ENCODE results near the gene TNFRSF25.
"Not testable (repeated sequence)": the region's sequence is repeated elsewhere in the genome, so short reads cannot be mapped to it uniquely, and the experiment has no call there.

Gene TNFRSF25

GRCh38 chr1:6453895-6454855, 11.8 kb downstream of the TNFRSF25 start:
- H3K27ac ChIP-seq (ENCODE audit: low read depth, low read length); H3K9ac ChIP-seq (ENCODE audit: low read length); H3K4me1 ChIP-seq (ENCODE audit: insufficient read depth, low read length); H3K9me3 ChIP-seq (ENCODE audit: low read length); H3K4me3 ChIP-seq (ENCODE audit: low read depth in 1 of 2, low read length in 2 of 2); H3K36me3 ChIP-seq (ENCODE audit: insufficient read depth, low read length): not testable (repeated sequence)
- H3K27me3 ChIP-seq (ENCODE audit: control insufficient read depth in 1 of 2, insufficient read depth in 2 of 2, low read length in 2 of 2) = peaks cover 12 to 43% of the 10 kb centered on the region in 2 donors

GRCh38 chr1:6450943-6451373, 15.0 kb downstream of the TNFRSF25 start:
- Histone ChIP-seq H3K9me3 (ENCODE audit: low read length) (no peaks in the 10 kb centered on the region), H3K4me1 (ENCODE audit: insufficient read depth, low read length) (no peaks in the 10 kb centered on the region), H3K27ac (ENCODE audit: low read depth, low read length) (no peak overlapping the region), H3K4me3 (ENCODE audit: low read depth in 1 of 2, low read length in 2 of 2) (no peak overlapping the region), H3K9ac (ENCODE audit: low read length) (no peak overlapping the region), H3K36me3 (ENCODE audit: insufficient read depth, low read length) (no peaks in the 10 kb centered on the region), H3K27me3 (ENCODE audit: control insufficient read depth in 1 of 2, insufficient read depth in 2 of 2, low read length in 2 of 2) (peaks cover 18 to 67% of the 10 kb centered on the region in 2 donors)

GRCh38 chr1:6450486-6450885, 15.5 kb downstream of the TNFRSF25 start:
- H3K36me3 ChIP-seq (ENCODE audit: insufficient read depth, low read length); H3K4me3 ChIP-seq (ENCODE audit: low read depth in 1 of 2, low read length in 2 of 2); H3K9ac ChIP-seq (ENCODE audit: low read length); H3K27ac ChIP-seq (ENCODE audit: low read depth, low read length); H3K4me1 ChIP-seq (ENCODE audit: insufficient read depth, low read length); H3K9me3 ChIP-seq (ENCODE audit: low read length): not testable (repeated sequence)
- peaks cover 18 to 64% of the 10 kb centered on the region in 2 donors for H3K27me3 ChIP-seq (ENCODE audit: control insufficient read depth in 1 of 2, insufficient read depth in 2 of 2, low read length in 2 of 2)

GRCh38 chr1:6450005-6450450, 15.9 kb downstream of the TNFRSF25 start:
- Histone ChIP-seq H3K9me3 (ENCODE audit: low read length) (no peaks in the 10 kb centered on the region), H3K4me1 (ENCODE audit: insufficient read depth, low read length) (no peaks in the 10 kb centered on the region), H3K27ac (ENCODE audit: low read depth, low read length) (no peak overlapping the region), H3K27me3 (ENCODE audit: control insufficient read depth in 1 of 2, insufficient read depth in 2 of 2, low read length in 2 of 2) (peaks cover 18 to 62% of the 10 kb centered on the region in 2 donors), H3K4me3 (ENCODE audit: low read depth in 1 of 2, low read length in 2 of 2) (no peak overlapping the region), H3K36me3 (ENCODE audit: insufficient read depth, low read length) (no peaks in the 10 kb centered on the region), H3K9ac (ENCODE audit: low read length) (no peak overlapping the region)

GRCh38 chr1:6448749-6449631, 17.0 kb downstream of the TNFRSF25 start:
- Histone ChIP-seq H3K4me3 (ENCODE audit: low read depth in 1 of 2, low read length in 2 of 2) (no peak overlapping the region), H3K4me1 (ENCODE audit: insufficient read depth, low read length) (no peaks in the 10 kb centered on the region), H3K9ac (ENCODE audit: low read length) (no peak overlapping the region), H3K27ac (ENCODE audit: low read depth, low read length) (no peak overlapping the region), H3K9me3 (ENCODE audit: low read length) (no peaks in the 10 kb centered on the region), H3K27me3 (ENCODE audit: control insufficient read depth in 1 of 2, insufficient read depth in 2 of 2, low read length in 2 of 2) (peaks cover 18 to 62% of the 10 kb centered on the region in 2 donors), H3K36me3 (ENCODE audit: insufficient read depth, low read length) (no peaks in the 10 kb centered on the region)

GRCh38 chr1:6447818-6448748, 17.9 kb downstream of the TNFRSF25 start:
- Histone ChIP-seq H3K4me3 (ENCODE audit: low read depth in 1 of 2, low read length in 2 of 2) (no peak overlapping the region), H3K9ac (ENCODE audit: low read length) (no peak overlapping the region), H3K27me3 (ENCODE audit: control insufficient read depth in 1 of 2, insufficient read depth in 2 of 2, low read length in 2 of 2) (peaks cover 18 to 62% of the 10 kb centered on the region in 2 donors), H3K9me3 (ENCODE audit: low read length) (no peaks in the 10 kb centered on the region), H3K36me3 (ENCODE audit: insufficient read depth, low read length) (no peaks in the 10 kb centered on the region), H3K27ac (ENCODE audit: low read depth, low read length) (no peak overlapping the region), H3K4me1 (ENCODE audit: insufficient read depth, low read length) (no peaks in the 10 kb centered on the region)

GRCh38 chr1:6447016-6447817, 18.8 kb downstream of the TNFRSF25 start:
- peaks cover 18 to 59% of the 10 kb centered on the region in 2 donors for H3K27me3 ChIP-seq (ENCODE audit: control insufficient read depth in 1 of 2, insufficient read depth in 2 of 2, low read length in 2 of 2)
- H3K36me3 ChIP-seq (ENCODE audit: insufficient read depth, low read length) = no peaks in the 10 kb centered on the region
- no peaks in the 10 kb centered on the region for H3K4me1 ChIP-seq (ENCODE audit: insufficient read depth, low read length)
- H3K9ac ChIP-seq (ENCODE audit: low read length) = no peak overlapping the region
- H3K9me3 ChIP-seq (ENCODE audit: low read length) = no peaks in the 10 kb centered on the region
- H3K27ac ChIP-seq (ENCODE audit: low read depth, low read length) = no peak overlapping the region
- H3K4me3 ChIP-seq (ENCODE audit: low read depth in 1 of 2, low read length in 2 of 2) = no peak overlapping the region

GRCh38 chr1:6446665-6447015, 19.3 kb downstream of the TNFRSF25 start:
- no peak overlapping the region for H3K9ac ChIP-seq (ENCODE audit: low read length)
- no peaks in the 10 kb centered on the region for H3K4me1 ChIP-seq (ENCODE audit: insufficient read depth, low read length)
- no peaks in the 10 kb centered on the region for H3K36me3 ChIP-seq (ENCODE audit: insufficient read depth, low read length)
- H3K9me3 ChIP-seq (ENCODE audit: low read length) = no peaks in the 10 kb centered on the region
- H3K27ac ChIP-seq (ENCODE audit: low read depth, low read length) = no peak overlapping the region
- peaks cover 18 to 58% of the 10 kb centered on the region in 2 donors for H3K27me3 ChIP-seq (ENCODE audit: control insufficient read depth in 1 of 2, insufficient read depth in 2 of 2, low read length in 2 of 2)
- no peak overlapping the region for H3K4me3 ChIP-seq (ENCODE audit: low read depth in 1 of 2, low read length in 2 of 2)

GRCh38 chr1:6445929-6446328, 20.0 kb downstream of the TNFRSF25 start:
- H3K4me3 ChIP-seq (ENCODE audit: low read depth in 1 of 2, low read length in 2 of 2); H3K27ac ChIP-seq (ENCODE audit: low read depth, low read length); H3K4me1 ChIP-seq (ENCODE audit: insufficient read depth, low read length); H3K36me3 ChIP-seq (ENCODE audit: insufficient read depth, low read length); H3K9ac ChIP-seq (ENCODE audit: low read length); H3K9me3 ChIP-seq (ENCODE audit: low read length): not testable (repeated sequence)
- H3K27me3 ChIP-seq (ENCODE audit: control insufficient read depth in 1 of 2, insufficient read depth in 2 of 2, low read length in 2 of 2) = peaks cover 24 to 57% of the 10 kb centered on the region in 2 donors

- Histone ChIP-seq H3K4me1 (ENCODE audit: insufficient read depth, low read length) (no peaks in the 10 kb centered on the region), H3K27me3 (ENCODE audit: control insufficient read depth in 1 of 2, insufficient read depth in 2 of 2, low read length in 2 of 2) (peaks cover 23 to 54% of the 10 kb centered on the region in 2 donors), H3K4me3 (ENCODE audit: low read depth in 1 of 2, low read length in 2 of 2) (no peak overlapping the region), H3K9ac (ENCODE audit: low read length) (no peak overlapping the region), H3K9me3 (ENCODE audit: low read length) (no peaks in the 10 kb centered on the region), H3K36me3 (ENCODE audit: insufficient read depth, low read length) (no peaks in the 10 kb centered on the region), H3K27ac (ENCODE audit: low read depth, low read length) (no peak overlapping the region)
Observed at GRCh38 chr1:6445062-6445763, 20.8 kb downstream of the TNFRSF25 start.

Measured in muscle layer of colon (tissue), 2 donors.